Prostate gland (tissue), 2 donors: ENCODE measurements around the gene SON. TPM values are rescaled to one million over a fixed set of nuclear protein-coding genes. Genes with fewer than 3 reads are reported as not detected.

ENCODE experiments used
- DNase-seq: peaks from one replicate; pipeline ENCODE4 v3.0.0-alpha.2; 2019; ENCODE audit warnings: low spot score
- H3K27ac ChIP-seq, 2 donors: fragments of 200-600 bp; sonication (generic); 2 replicates each; pipeline ENCODE4 v1.5.1; 2017 to 2019
- H3K27me3 ChIP-seq: fragments of 200-600 bp; sonication (generic); replicated peaks from 2 replicates; pipeline ENCODE4 v1.5.1; 2019; ENCODE audit not compliant: insufficient read depth
- H3K36me3 ChIP-seq, 2 donors: fragments of 200-600 bp; sonication (generic); 1 replicate in 1 of 2; 2 replicates in 1 of 2; pipeline versions ENCODE4 v1.5.1 to v1.8.1; 2017 to 2019
- H3K4me1 ChIP-seq: fragments of 200-600 bp; sonication (generic); replicated peaks from 2 replicates; pipeline ENCODE4 v1.5.1; 2019
- H3K4me3 ChIP-seq, 2 donors: fragments of 200-600 bp; sonication (generic); 2 replicates each; pipeline ENCODE4 v1.5.1; 2017 to 2019
- H3K9me3 ChIP-seq: fragments of 200-600 bp; sonication (generic); 2 replicates; pipeline ENCODE4 v1.5.1; 2017
- POLR2A ChIP-seq: fragments of 450-650 bp; IDR thresholded peaks from one replicate; pipeline ENCODE4 v1.6.1; 2016; ENCODE audit warnings: antibody characterized with exemption, mild to moderate bottlenecking
- POLR2AphosphoS5 ChIP-seq: sonication (generic); formaldehyde crosslinking; IDR thresholded peaks from one replicate; pipeline ENCODE4 v1.6.1; 2017; ENCODE audit warnings: antibody characterized with exemption
- WGBS: methylation state at CpG from one replicate; pipeline ENCODE4 v1.1.5; 2018; 5-methylcytosine and 5-hydroxymethylcytosine counted together
- intact Hi-C: fragments of 100-400 bp; cut with DNase I; formaldehyde crosslinking; loops from one replicate; pipeline ENCODE4 v1.14.2; 2022
- total RNA-seq, 2 donors: library from RNA; depleted of rRNA; stranded (reverse); fragments of >200 nt; gene quantifications; one replicate each; pipeline ENCODE4 v1.1.0, GENCODE V29; 2016
- TF ChIP-seq, protein P1 (sequence below), 4 experiments: fragments of 200-600 bp in 2 of 4; fragments of 450-650 bp in 2 of 4; sonication (generic) in 2 of 4; IDR thresholded peaks; 1 replicate in 3 of 4; 2 replicates in 1 of 4; pipeline ENCODE4 v1.5.1; 2016 to 2019; ENCODE audit warnings: antibody characterized with exemption in 4 of 4, mild to moderate bottlenecking in 2 of 4, moderate library complexity in 2 of 4

SON gene
- total RNA-seq, 2 donors from 2014 or later = 213 to 222 TPM

DNA sequence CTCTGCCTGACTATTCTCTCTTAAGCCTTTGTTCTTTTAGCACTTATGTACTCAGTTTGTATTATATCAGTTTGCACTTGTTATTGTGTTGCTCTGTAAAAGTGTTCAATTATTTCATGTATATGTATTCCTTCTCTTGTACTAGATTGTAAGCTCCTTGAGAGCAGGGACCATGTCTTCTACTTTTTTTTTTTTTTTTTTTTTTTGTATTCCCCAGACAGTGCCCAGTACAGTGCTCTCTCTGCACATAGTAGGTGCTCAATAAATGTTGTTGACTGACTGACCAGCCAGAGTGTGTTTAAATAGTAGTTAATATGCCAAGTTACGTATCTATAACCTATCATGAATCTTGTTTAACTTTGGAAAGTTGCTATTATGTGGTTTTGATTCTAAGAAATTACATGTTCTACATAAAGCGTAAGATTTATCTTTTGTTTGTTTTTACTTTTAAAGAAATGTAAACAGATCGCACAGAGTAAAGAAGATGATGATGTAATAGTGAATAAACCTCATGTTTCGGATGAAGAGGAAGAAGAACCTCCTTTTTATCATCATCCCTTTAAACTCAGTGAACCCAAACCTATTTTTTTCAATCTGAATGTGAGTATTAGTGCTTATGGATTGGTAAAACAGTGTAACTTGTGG lies 16.1 kb downstream of the SON start:
- intact Hi-C loops = no loop called here
- Histone ChIP-seq H3K27ac (no peak overlapping the region), H3K27me3 (no peaks in the 10 kb centered on the region), H3K36me3 (peaks cover 0 to 17% of the 10 kb centered on the region in 2 donors), H3K9me3 (no peaks in the 10 kb centered on the region), H3K4me1 (no peaks in the 10 kb centered on the region), H3K4me3 (no peak overlapping the region)
- TF ChIP-seq, protein P1, sequence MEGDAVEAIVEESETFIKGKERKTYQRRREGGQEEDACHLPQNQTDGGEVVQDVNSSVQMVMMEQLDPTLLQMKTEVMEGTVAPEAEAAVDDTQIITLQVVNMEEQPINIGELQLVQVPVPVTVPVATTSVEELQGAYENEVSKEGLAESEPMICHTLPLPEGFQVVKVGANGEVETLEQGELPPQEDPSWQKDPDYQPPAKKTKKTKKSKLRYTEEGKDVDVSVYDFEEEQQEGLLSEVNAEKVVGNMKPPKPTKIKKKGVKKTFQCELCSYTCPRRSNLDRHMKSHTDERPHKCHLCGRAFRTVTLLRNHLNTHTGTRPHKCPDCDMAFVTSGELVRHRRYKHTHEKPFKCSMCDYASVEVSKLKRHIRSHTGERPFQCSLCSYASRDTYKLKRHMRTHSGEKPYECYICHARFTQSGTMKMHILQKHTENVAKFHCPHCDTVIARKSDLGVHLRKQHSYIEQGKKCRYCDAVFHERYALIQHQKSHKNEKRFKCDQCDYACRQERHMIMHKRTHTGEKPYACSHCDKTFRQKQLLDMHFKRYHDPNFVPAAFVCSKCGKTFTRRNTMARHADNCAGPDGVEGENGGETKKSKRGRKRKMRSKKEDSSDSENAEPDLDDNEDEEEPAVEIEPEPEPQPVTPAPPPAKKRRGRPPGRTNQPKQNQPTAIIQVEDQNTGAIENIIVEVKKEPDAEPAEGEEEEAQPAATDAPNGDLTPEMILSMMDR (IDR thresholded peaks at IDR 0.05) = no peak
- TF ChIP-seq POLR2A = no peak
- TF ChIP-seq POLR2AphosphoS5 = no peak
- WGBS = 46% methylated on average over 4 of the region's 4 CpGs
- DNase-seq = no peak

DNA sequence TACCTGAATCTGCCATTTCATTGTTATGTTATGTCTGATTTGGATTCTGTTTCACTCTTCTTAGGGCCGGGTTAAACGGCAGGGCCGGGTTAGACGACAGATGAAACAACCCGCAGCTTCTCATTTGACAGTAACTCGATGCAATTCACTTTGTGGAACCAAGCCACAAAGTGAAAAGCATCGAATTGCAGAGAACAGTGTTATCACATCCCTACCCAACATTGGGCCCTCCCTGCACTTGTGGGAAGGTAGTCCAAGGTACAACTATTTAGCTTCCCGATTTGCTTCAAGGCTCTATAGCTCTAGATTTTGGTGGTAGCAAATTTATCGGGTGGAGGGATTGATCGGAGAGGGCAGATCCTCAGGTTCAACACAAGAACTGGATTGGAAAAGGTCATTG lies 17.0 kb downstream of the SON start:
- Histone ChIP-seq H3K27me3 (no peaks in the 10 kb centered on the region), H3K27ac (no peak overlapping the region), H3K4me3 (no peak overlapping the region), H3K9me3 (no peaks in the 10 kb centered on the region), H3K36me3 (peaks cover 0 to 17% of the 10 kb centered on the region in 2 donors), H3K4me1 (no peaks in the 10 kb centered on the region)
- 92% methylated on average over 10 of the region's 10 CpGs for WGBS
- TF ChIP-seq, protein P1 (IDR thresholded peaks at IDR 0.05) = no peak
- TF ChIP-seq POLR2A (no peak), POLR2AphosphoS5 (no peak)
- no peak for DNase-seq
- intact Hi-C loops = no loop called here

DNA sequence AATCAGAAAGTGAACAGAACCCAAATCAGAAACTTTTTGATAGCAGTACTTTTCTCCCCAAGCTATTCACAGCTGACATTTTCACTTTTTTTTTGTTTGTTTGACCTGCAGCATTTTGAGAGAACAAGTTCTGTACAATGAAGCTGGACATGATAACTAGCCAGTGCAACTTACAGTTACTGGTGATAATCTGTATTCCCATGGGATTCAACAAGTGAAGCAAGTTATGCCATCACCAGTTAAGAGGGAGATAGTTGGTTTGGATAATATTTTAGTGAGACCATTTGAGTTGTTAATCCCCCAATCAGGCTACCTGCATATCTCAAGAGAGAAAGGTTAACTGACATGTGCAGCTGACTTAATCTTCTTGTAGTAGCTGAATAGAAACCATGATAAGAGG lies 18.1 kb downstream of the SON start:
- Histone ChIP-seq H3K4me1 (no peaks in the 10 kb centered on the region), H3K9me3 (no peaks in the 10 kb centered on the region), H3K27me3 (no peaks in the 10 kb centered on the region), H3K36me3 (peaks cover 0 to 17% of the 10 kb centered on the region in 2 donors), H3K27ac (no peak overlapping the region), H3K4me3 (no peak overlapping the region)
- TF ChIP-seq, protein P1 (IDR thresholded peaks at IDR 0.05) = no peak
- no peak for TF ChIP-seq POLR2AphosphoS5
- TF ChIP-seq POLR2A = no peak
- no peak for DNase-seq
- intact Hi-C loops = no loop called here

DNA sequence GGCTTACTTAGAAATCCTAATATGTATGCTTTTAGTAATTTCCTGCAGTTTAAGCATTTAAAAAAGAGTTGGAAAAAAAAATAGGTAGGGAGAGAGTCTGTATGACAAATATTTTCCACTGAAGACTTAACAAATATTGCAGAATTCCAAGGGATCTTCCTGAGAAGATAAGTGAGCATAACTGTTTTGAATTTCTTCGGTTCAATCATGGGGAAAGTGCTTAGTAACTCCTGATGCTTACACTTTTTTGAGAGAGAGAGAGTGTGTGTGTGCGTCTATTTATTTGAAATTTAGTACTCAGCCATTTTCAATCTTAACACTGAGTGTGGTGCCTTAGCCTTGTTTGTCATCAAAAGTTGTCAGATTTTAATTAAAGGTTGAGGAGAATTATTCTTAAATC lies 18.5 kb downstream of the SON start:
- Histone ChIP-seq H3K9me3 (no peaks in the 10 kb centered on the region), H3K36me3 (peaks cover 0 to 17% of the 10 kb centered on the region in 2 donors), H3K27me3 (no peaks in the 10 kb centered on the region), H3K27ac (no peak overlapping the region), H3K4me3 (no peak overlapping the region), H3K4me1 (no peaks in the 10 kb centered on the region)
- WGBS = 87% methylated on average over 2 of the region's 2 CpGs
- DNase-seq = no peak
- TF ChIP-seq POLR2A (no peak), POLR2AphosphoS5 (no peak)
- TF ChIP-seq, protein P1 (IDR thresholded peaks at IDR 0.05) = no peak
- intact Hi-C loops = no loop called here

DNA sequence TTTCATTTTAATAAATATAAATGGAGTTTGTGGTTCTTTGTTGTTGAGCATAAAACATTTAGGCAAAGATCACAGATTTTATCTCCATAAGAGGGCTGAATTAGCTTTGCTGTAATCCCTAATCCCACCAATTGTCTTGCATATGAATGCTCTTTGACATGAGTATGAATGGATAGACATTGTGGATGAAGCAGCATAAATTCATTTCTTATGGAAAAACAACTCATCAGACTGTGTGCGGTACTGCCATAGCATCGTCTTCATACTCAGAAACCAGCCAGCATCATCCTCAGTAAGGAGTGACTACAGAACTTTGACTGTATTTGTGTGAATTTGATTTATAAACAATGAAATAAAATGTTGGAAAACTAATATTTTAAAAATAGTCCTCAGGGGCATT lies 19.6 kb downstream of the SON start:
- peaks cover 0 to 16% of the 10 kb centered on the region in 2 donors for H3K36me3 ChIP-seq
- H3K4me1 ChIP-seq = no peaks in the 10 kb centered on the region
- intact Hi-C loops = no loop called here
- no peaks in the 10 kb centered on the region for H3K27me3 ChIP-seq
- DNase-seq = no peak
- no peak overlapping the region for H3K4me3 ChIP-seq
- H3K27ac ChIP-seq = no peak overlapping the region
- H3K9me3 ChIP-seq = no peaks in the 10 kb centered on the region
- 95% methylated on average over 2 of the region's 2 CpGs for WGBS
- TF ChIP-seq POLR2A (no peak), POLR2AphosphoS5 (no peak)
- TF ChIP-seq, protein P1 (IDR thresholded peaks at IDR 0.05) = no peak
